NCI-H748 treated with DMSO at 0.1 percent for 48 hours (cell line): ENCODE data around the gene NPL.

Source experiments
- DNase-seq: peaks from one replicate; lab custom pipeline; 2025; lab: John Stamatoyannopoulos, UW

The NPL gene

GRCh38 chr1:182789138-182790076, at the start of gene NPL:
Gene NPL (plus strand): TSS chr1:182789773. CDS start chr1:182794372, 4,599 bp downstream.
- peak; percentile 28 for DNase-seq

GRCh38 chr1:182740120-182740519, 49.5 kb upstream of the NPL start:
- DNase-seq: no peak

- no peak for DNase-seq
Observed at GRCh38 chr1:182742780-182743179, 46.8 kb upstream of the NPL start.

- DNase-seq: no peak
Observed at GRCh38 chr1:182752077-182752988, 37.2 kb upstream of the NPL start.

- DNase-seq: no peak
Observed at GRCh38 chr1:182754087-182754486, 35.5 kb upstream of the NPL start.

GRCh38 chr1:182754543-182755314, 34.8 kb upstream of the NPL start:
- no peak for DNase-seq

- no peak for DNase-seq
Observed at GRCh38 chr1:182755632-182756031, 33.9 kb upstream of the NPL start.

GRCh38 chr1:182756423-182756822, 33.1 kb upstream of the NPL start:
- DNase-seq: no peak

GRCh38 chr1:182761396-182762395, 27.9 kb upstream of the NPL start:
- DNase-seq: no peak

GRCh38 chr1:182762536-182762935, 27.0 kb upstream of the NPL start:
- no peak for DNase-seq

- no peak for DNase-seq
Observed at GRCh38 chr1:182764029-182764727, 25.4 kb upstream of the NPL start.

- no peak for DNase-seq
Observed at GRCh38 chr1:182765391-182765790, 24.2 kb upstream of the NPL start.

- no peak for DNase-seq
Observed at GRCh38 chr1:182766050-182766449, 23.5 kb upstream of the NPL start.

- no peak for DNase-seq
Observed at GRCh38 chr1:182766881-182767645, 22.5 kb upstream of the NPL start.

GRCh38 chr1:182768963-182769362, 20.6 kb upstream of the NPL start:
- no peak for DNase-seq

GRCh38 chr1:182770232-182770631, 19.3 kb upstream of the NPL start:
- no peak for DNase-seq

GRCh38 chr1:182771187-182771984, 18.2 kb upstream of the NPL start:
- DNase-seq: no peak

- DNase-seq: no peak
Observed at GRCh38 chr1:182777386-182777785, 12.2 kb upstream of the NPL start.
